Erythroblast (primary cell): ENCODE results near the gene GPR83.

Source experiments
- GATA1 ChIP-seq: IDR thresholded peaks from 2 replicates; pipeline ENCODE4 v1.6.1; 2011; ENCODE audit warnings: low read depth, mild to moderate bottlenecking, control low read depth, low read length, moderate library complexity
- POLR2A ChIP-seq: IDR thresholded peaks from 2 replicates; pipeline ENCODE4 v1.6.1; 2011; ENCODE audit warnings: mild to moderate bottlenecking, low read length

- no peak for TF ChIP-seq POLR2A
- no peak for TF ChIP-seq GATA1
These were observed 22.3 kb upstream of the GPR83 start for GRCh38 chr11:94423507-94423906.
